ENCODE data around the gene CPN2. TPM values are rescaled to one million over a fixed set of nuclear protein-coding genes. Genes with fewer than 3 reads are reported as not detected.

Gene CPN2
- not detected in 2 replicates for total RNA-seq

GRCh38 chr3:194351080-194351672 lies at the start of gene CPN2:
CPN2 (minus strand) TSS chr3:194351328; CDS start chr3:194342702, 8,626 bp downstream.
- DNase-seq (ENCODE audit: extremely low read depth, low read depth, low spot score) = no peak

- no peak for DNase-seq (ENCODE audit: extremely low read depth, low read depth, low spot score)
Observed at GRCh38 chr3:194399874-194400411, 48.8 kb upstream of the CPN2 start.

- no peak for DNase-seq (ENCODE audit: extremely low read depth, low read depth, low spot score)
Observed at GRCh38 chr3:194399166-194399565, 48.0 kb upstream of the CPN2 start, which contains the start of gene GP5. GP5 (minus strand) TSS chr3:194399266; CDS start chr3:194398282, 984 bp downstream.

GRCh38 chr3:194397757-194398312 lies 46.7 kb upstream of the CPN2 start:
- no peak for DNase-seq (ENCODE audit: extremely low read depth, low read depth, low spot score)

- no peak for DNase-seq (ENCODE audit: extremely low read depth, low read depth, low spot score)
Observed at GRCh38 chr3:194396859-194397756, 46.0 kb upstream of the CPN2 start.

GRCh38 chr3:194396539-194396858 lies 45.4 kb upstream of the CPN2 start:
- no peak for DNase-seq (ENCODE audit: extremely low read depth, low read depth, low spot score)

GRCh38 chr3:194395778-194396538 lies 44.8 kb upstream of the CPN2 start:
- DNase-seq (ENCODE audit: extremely low read depth, low read depth, low spot score) = no peak

GRCh38 chr3:194395212-194395611 lies 44.1 kb upstream of the CPN2 start:
- no peak for DNase-seq (ENCODE audit: extremely low read depth, low read depth, low spot score)

- no peak for DNase-seq (ENCODE audit: extremely low read depth, low read depth, low spot score)
Observed at GRCh38 chr3:194392576-194392975, 41.4 kb upstream of the CPN2 start.

GRCh38 chr3:194390835-194391234 lies 39.7 kb upstream of the CPN2 start:
- DNase-seq (ENCODE audit: extremely low read depth, low read depth, low spot score) = no peak

GRCh38 chr3:194389269-194389668 lies 38.1 kb upstream of the CPN2 start:
- DNase-seq (ENCODE audit: extremely low read depth, low read depth, low spot score) = no peak

GRCh38 chr3:194387926-194388418 lies 36.8 kb upstream of the CPN2 start:
- DNase-seq (ENCODE audit: extremely low read depth, low read depth, low spot score) = no peak

GRCh38 chr3:194387276-194387675 lies 36.1 kb upstream of the CPN2 start:
- DNase-seq (ENCODE audit: extremely low read depth, low read depth, low spot score) = no peak

- DNase-seq (ENCODE audit: extremely low read depth, low read depth, low spot score) = no peak
Observed at GRCh38 chr3:194386648-194387047, 35.5 kb upstream of the CPN2 start.

- no peak for DNase-seq (ENCODE audit: extremely low read depth, low read depth, low spot score)
Observed at GRCh38 chr3:194386066-194386465, 34.9 kb upstream of the CPN2 start.

GRCh38 chr3:194384569-194385001 lies 33.5 kb upstream of the CPN2 start:
- no peak for DNase-seq (ENCODE audit: extremely low read depth, low read depth, low spot score)

GRCh38 chr3:194384156-194384555 lies 33.0 kb upstream of the CPN2 start:
- no peak for DNase-seq (ENCODE audit: extremely low read depth, low read depth, low spot score)

- DNase-seq (ENCODE audit: extremely low read depth, low read depth, low spot score) = no peak
Observed at GRCh38 chr3:194383276-194383940, 32.3 kb upstream of the CPN2 start.

- DNase-seq (ENCODE audit: extremely low read depth, low read depth, low spot score) = no peak
Observed at GRCh38 chr3:194382892-194383223, 31.7 kb upstream of the CPN2 start.

- no peak for DNase-seq (ENCODE audit: extremely low read depth, low read depth, low spot score)
Observed at GRCh38 chr3:194382196-194382891, 31.2 kb upstream of the CPN2 start.
